GM12878 (cell line): ENCODE data around the gene CIB4.

Source experiments
- STAT3 ChIP-seq: IDR thresholded peaks from 2 replicates; pipeline ENCODE4 v1.6.1; 2011; ENCODE audit warnings: low read depth, low read length, improper control_type of control experiment
- ZNF24 ChIP-seq: fragments of 450-650 bp; IDR thresholded peaks from 2 replicates; pipeline ENCODE4 v1.6.1; 2017; ENCODE audit warnings: antibody characterized with exemption, mild to moderate bottlenecking

DNA sequence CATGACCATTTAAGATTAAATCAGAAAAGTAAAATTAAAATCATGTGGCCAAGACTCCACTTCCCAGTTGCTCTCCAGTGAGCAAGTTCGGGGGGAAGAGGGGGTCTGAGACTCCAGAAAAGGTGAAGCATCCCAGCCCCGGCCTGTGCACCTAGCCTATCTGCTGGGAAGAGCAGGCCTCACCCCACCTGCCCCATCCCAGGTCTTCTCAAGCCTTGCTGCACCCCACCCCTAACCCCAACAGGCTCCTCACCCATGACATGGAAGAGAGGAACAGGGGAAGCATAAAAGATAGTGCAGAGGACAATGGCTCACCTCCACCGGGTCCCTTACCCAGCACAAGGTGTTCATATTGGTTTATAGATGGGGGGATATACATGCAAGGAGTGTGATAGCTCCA, 14.6 kb downstream of the CIB4 start:
- TF ChIP-seq ZNF24 (no peak), STAT3 (no peak)
